ENCODE data around the gene KCNMA1. TPM values are rescaled to one million over a fixed set of nuclear protein-coding genes. Genes with fewer than 3 reads are reported as not detected.

The KCNMA1 gene
- polyA plus RNA-seq, 1 of the 3 experiments (the other 2 are of a cell fraction): 107 TPM

DNA sequence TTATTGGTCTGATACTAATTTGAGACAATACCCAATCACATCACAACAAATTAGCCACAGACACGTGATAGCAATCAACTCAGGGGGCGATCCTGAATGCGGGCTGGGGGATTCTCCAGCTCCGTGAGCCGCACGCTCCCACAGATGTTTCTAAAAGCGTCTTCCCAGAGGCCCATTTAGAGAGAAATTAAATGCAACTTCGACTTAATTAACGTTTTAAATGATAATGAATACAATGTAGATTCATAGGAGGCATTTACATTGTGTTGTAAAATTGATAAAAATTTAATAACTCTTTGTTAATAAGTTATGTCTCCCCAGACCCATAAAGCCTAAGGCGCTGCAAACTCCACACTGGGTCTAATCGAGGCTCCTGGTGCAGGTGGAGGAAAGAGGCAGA lies 642.6 kb downstream of the KCNMA1 start:
- Histone ChIP-seq H2AFZ (ENCODE audit: low read depth) (no peak overlapping the region), H3K27ac (ENCODE audit: low read depth in 2 of 2, low read length in 1 of 2) (no peak overlapping the region), H3K4me3 (ENCODE audit: low read depth in 2 of 2, low read length in 1 of 2) (no peak overlapping the region), H4K20me1 (ENCODE audit: insufficient read depth) (no peaks in the 10 kb centered on the region), H3K27me3 (ENCODE audit: insufficient read depth) (no peaks in the 10 kb centered on the region), H3K4me2 (no peak overlapping the region), H3K4me1 (ENCODE audit: control insufficient read depth in 1 of 2, insufficient read depth in 2 of 2, low read depth in 1 of 2, low read length in 1 of 2) (peaks cover 0 to 12% of the 10 kb centered on the region in 2 experiments; a peak in 1 of 4 replicates), H3K9ac (no peak overlapping the region), H3F3A (replicated peaks; ENCODE audit: insufficient read depth) (no peaks in the 10 kb centered on the region), H3K9me3 (no peaks in the 10 kb centered on the region), H3K9me2 (no peaks in the 10 kb centered on the region), H3K79me2 (ENCODE audit: insufficient read depth) (no peaks in the 10 kb centered on the region), H3K36me3 (replicated peaks in 1 of 2; ENCODE audit: control insufficient read depth in 1 of 2, insufficient read depth in 2 of 2, low read length in 1 of 2) (peaks cover 0 to 25% of the 10 kb centered on the region in 2 experiments)
- ChIA-PET CTCF (interaction anchor here (0.6 to 1.3 kb wide), 2 partner anchors 10 to 854 kb away, joined by 3 to 7 read pairs; no protein-coding TSS in a partner anchor), POLR2A (no interaction called here)
- 88% methylated on average over 11 of the region's 11 CpGs for WGBS (ENCODE audit: low lambda C conversion rate)
- DNase-seq: no peak
- TF ChIP-seq NFIC (IDR thresholded peaks at IDR 0.05; ENCODE audit: borderline replicate concordance) (no peak), GABPA (IDR thresholded peaks at IDR 0.05; ENCODE audit: low read depth) (no peak), NRF1 (IDR thresholded peaks at IDR 0.05; ENCODE audit: low read depth, low read length) (no peak), EP300 (IDR thresholded peaks at IDR 0.05; ENCODE audit: borderline replicate concordance in 1 of 2, low read depth in 1 of 2, low read length in 1 of 2) (no peak), RFX5 (IDR thresholded peaks at IDR 0.05; ENCODE audit: low read length) (no peak), RXRA (IDR thresholded peaks at IDR 0.05; ENCODE audit: borderline replicate concordance, low read depth) (no peak), JUND (IDR thresholded peaks at IDR 0.05) (no peak), TCF12 (IDR thresholded peaks at IDR 0.05) (no peak), TAF1 (IDR thresholded peaks at IDR 0.05; ENCODE audit: borderline replicate concordance, low read depth, low read length) (no peak), MEF2A (IDR thresholded peaks at IDR 0.05; ENCODE audit: borderline replicate concordance, low read depth) (no peak), GATA2 (CRISPR knock-in tag; IDR thresholded peaks at IDR 0.05) (no peak), YY1 (IDR thresholded peaks at IDR 0.05; ENCODE audit: low read depth) (no peak)
- TF ChIP-seq, protein P1, sequence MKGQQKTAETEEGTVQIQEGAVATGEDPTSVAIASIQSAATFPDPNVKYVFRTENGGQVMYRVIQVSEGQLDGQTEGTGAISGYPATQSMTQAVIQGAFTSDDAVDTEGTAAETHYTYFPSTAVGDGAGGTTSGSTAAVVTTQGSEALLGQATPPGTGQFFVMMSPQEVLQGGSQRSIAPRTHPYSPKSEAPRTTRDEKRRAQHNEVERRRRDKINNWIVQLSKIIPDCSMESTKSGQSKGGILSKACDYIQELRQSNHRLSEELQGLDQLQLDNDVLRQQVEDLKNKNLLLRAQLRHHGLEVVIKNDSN (IDR thresholded peaks at IDR 0.05; ENCODE audit: borderline replicate concordance, low read depth): no peak
- TF ChIP-seq, protein P2, sequence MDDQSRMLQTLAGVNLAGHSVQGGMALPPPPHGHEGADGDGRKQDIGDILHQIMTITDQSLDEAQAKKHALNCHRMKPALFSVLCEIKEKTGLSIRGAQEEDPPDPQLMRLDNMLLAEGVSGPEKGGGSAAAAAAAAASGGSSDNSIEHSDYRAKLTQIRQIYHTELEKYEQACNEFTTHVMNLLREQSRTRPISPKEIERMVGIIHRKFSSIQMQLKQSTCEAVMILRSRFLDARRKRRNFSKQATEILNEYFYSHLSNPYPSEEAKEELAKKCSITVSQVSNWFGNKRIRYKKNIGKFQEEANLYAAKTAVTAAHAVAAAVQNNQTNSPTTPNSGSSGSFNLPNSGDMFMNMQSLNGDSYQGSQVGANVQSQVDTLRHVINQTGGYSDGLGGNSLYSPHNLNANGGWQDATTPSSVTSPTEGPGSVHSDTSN (IDR thresholded peaks at IDR 0.05): no peak
- TF ChIP-seq, protein P3, sequence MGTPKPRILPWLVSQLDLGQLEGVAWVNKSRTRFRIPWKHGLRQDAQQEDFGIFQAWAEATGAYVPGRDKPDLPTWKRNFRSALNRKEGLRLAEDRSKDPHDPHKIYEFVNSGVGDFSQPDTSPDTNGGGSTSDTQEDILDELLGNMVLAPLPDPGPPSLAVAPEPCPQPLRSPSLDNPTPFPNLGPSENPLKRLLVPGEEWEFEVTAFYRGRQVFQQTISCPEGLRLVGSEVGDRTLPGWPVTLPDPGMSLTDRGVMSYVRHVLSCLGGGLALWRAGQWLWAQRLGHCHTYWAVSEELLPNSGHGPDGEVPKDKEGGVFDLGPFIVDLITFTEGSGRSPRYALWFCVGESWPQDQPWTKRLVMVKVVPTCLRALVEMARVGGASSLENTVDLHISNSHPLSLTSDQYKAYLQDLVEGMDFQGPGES (IDR thresholded peaks at IDR 0.05; ENCODE audit: low read depth, low read length): no peak

DNA sequence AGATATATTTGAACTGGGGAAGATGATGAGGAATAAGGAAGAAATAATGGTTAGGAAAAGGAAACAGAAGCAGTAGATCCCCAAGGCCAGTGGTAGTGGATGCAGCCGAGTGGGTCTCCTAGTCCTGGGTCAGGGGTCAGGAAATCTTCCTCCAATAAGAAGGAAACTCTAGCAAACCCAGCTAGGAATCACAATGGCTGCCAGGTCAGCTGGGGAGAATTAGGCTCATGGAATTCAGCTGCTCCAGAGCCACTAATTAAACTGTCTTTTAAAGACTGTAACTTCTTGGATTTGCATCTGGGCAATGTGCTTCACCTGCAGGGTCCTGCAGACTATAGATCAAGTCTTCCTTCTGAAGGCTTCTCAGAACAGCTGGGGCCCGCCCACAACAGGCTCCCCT lies 644.4 kb downstream of the KCNMA1 start:
- CTCF ChIA-PET: interaction anchor here (0.6 to 3.1 kb wide), 4 partner anchors 8 to 1713 kb away, joined by 3 to 17 read pairs (median 3); no protein-coding TSS in a partner anchor
- H3K4me2 ChIP-seq: no peak overlapping the region
- H3K9me2 ChIP-seq: no peaks in the 10 kb centered on the region
- H3K4me1 ChIP-seq (ENCODE audit: control insufficient read depth in 1 of 2, insufficient read depth in 2 of 2, low read depth in 1 of 2, low read length in 1 of 2): peaks cover 0 to 7% of the 10 kb centered on the region in 2 experiments; a peak in 1 of 4 replicates
- no peaks in the 10 kb centered on the region for H3K79me2 ChIP-seq (ENCODE audit: insufficient read depth)
- H4K20me1 ChIP-seq (ENCODE audit: insufficient read depth): no peaks in the 10 kb centered on the region
- H2AFZ ChIP-seq (ENCODE audit: low read depth): no peak overlapping the region
- H3F3A ChIP-seq (replicated peaks; ENCODE audit: insufficient read depth): no peaks in the 10 kb centered on the region
- peaks cover 0 to 24% of the 10 kb centered on the region in 2 experiments for H3K36me3 ChIP-seq (replicated peaks in 1 of 2; ENCODE audit: control insufficient read depth in 1 of 2, insufficient read depth in 2 of 2, low read length in 1 of 2)
- DNase-seq: no peak
- H3K4me3 ChIP-seq (ENCODE audit: low read depth in 2 of 2, low read length in 1 of 2): no peak overlapping the region
- 73% methylated on average over 2 of the region's 2 CpGs for WGBS (ENCODE audit: low lambda C conversion rate)
- no peak overlapping the region for H3K9ac ChIP-seq
- no peak overlapping the region for H3K27ac ChIP-seq (ENCODE audit: low read depth in 2 of 2, low read length in 1 of 2)
- no peaks in the 10 kb centered on the region for H3K9me3 ChIP-seq
- POLR2A ChIA-PET: interaction anchor here (0.7 kb wide), 1 partner anchor 959 kb away, joined by 3 read pairs; no protein-coding TSS in a partner anchor
- no peaks in the 10 kb centered on the region for H3K27me3 ChIP-seq (ENCODE audit: insufficient read depth)
- TF ChIP-seq TCF12 (IDR thresholded peaks at IDR 0.05) (no peak), RFX5 (IDR thresholded peaks at IDR 0.05; ENCODE audit: low read length) (no peak), CHD2 (IDR thresholded peaks at IDR 0.05; ENCODE audit: low read length, partially characterized antibody) (no peak), GATA2 (CRISPR knock-in tag; IDR thresholded peaks at IDR 0.05) (no peak), FOSL2 (IDR thresholded peaks at IDR 0.05; ENCODE audit: borderline replicate concordance, low read depth) (no peak), POLR2AphosphoS5 (IDR thresholded peaks at IDR 0.05; ENCODE audit: low read depth, low read length) (no peak), GABPA (IDR thresholded peaks at IDR 0.05; ENCODE audit: low read depth) (no peak)
- TF ChIP-seq, protein P3 (IDR thresholded peaks at IDR 0.05; ENCODE audit: low read depth, low read length): no peak
- TF ChIP-seq, protein P4, sequence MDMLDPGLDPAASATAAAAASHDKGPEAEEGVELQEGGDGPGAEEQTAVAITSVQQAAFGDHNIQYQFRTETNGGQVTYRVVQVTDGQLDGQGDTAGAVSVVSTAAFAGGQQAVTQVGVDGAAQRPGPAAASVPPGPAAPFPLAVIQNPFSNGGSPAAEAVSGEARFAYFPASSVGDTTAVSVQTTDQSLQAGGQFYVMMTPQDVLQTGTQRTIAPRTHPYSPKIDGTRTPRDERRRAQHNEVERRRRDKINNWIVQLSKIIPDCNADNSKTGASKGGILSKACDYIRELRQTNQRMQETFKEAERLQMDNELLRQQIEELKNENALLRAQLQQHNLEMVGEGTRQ (IDR thresholded peaks at IDR 0.05; ENCODE audit: borderline replicate concordance, low read depth, low read length): no peak
- TF ChIP-seq, protein P5, sequence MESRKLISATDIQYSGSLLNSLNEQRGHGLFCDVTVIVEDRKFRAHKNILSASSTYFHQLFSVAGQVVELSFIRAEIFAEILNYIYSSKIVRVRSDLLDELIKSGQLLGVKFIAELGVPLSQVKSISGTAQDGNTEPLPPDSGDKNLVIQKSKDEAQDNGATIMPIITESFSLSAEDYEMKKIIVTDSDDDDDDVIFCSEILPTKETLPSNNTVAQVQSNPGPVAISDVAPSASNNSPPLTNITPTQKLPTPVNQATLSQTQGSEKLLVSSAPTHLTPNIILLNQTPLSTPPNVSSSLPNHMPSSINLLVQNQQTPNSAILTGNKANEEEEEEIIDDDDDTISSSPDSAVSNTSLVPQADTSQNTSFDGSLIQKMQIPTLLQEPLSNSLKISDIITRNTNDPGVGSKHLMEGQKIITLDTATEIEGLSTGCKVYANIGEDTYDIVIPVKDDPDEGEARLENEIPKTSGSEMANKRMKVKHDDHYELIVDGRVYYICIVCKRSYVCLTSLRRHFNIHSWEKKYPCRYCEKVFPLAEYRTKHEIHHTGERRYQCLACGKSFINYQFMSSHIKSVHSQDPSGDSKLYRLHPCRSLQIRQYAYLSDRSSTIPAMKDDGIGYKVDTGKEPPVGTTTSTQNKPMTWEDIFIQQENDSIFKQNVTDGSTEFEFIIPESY (IDR thresholded peaks at IDR 0.05; ENCODE audit: borderline replicate concordance, low read depth): no peak

Measured in SK-N-SH (cell line).